ENCODE results near the gene TACC3.

DNA sequence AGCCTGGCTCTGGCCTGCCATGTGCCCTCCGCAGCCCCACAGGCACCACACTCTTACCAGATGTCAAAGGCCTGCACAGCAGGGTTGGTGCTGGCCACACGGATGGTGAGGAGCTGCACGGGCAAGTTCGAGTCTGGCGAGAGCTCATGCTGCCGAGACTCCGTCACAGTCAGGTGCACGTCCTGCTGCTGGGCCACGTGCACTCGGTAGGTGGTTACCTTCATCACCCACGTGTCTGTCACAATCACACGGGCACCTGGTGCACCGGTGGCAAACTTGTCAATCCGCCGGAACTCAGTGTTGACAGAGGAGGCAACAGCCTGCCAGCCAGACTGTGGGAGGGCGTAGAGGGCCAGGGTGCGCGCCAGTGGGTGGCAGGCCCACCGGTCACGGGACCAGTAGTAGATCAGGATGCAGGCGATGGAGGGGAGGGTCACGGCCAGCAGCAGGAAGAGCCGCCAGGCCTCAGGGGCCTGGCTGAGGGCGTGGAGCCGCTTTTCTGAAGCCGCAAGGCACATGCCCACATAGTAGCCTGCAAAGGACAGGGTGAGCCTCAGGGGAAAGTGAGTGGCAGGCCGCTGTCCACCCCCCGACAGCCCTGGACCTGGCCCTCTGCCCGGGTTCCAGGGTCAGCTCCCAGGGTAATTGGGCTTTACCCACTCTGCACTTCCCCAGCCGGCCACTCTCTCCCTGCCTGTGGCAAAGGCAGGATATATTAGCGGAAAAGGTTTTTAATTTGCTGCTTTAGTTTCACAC is 3.0 kb upstream of the TACC3 start:
- TF ChIP-seq CTCF (IDR thresholded peaks at IDR 0.05) (no peak), POLR2A (IDR thresholded peaks at IDR 0.05) (no peak)
